HEK293 (cell line): ENCODE data around the gene DCP1B.
A peak's percentile ranks its signal among the peaks of the same experiment; 100 is the strongest.

Source experiments
- CTCF ChIA-PET: fragments of 350-600 bp; formaldehyde crosslinking; extraction: SDS; loops from one replicate; lab custom pipeline; 2021; ENCODE audit warnings: antibody characterized with exemption; lab: Yijun Ruan, JAX
- POLR2A ChIA-PET: fragments of 300-600 bp; formaldehyde crosslinking; extraction: SDS; loops from one replicate; lab custom pipeline; 2020; ENCODE audit warnings: antibody characterized with exemption, inconsistent platforms; lab: Yijun Ruan, JAX
- H3K27ac ChIP-seq: fragments of 200-500 bp; sonication (Bioruptor generic); 2 replicates; pipeline ENCODE4 v1.5.1; 2014; ENCODE audit warnings: low read depth, low read length, control low read depth, inconsistent platforms; ENCODE audit errors: extremely low read depth
- H3K36me3 ChIP-seq, 2 experiments: fragments of 200-500 bp in 1 of 2; sonication (Bioruptor generic) in 1 of 2; 1 replicate in 1 of 2; 2 replicates in 1 of 2; pipeline ENCODE4 v1.5.1; 2014 to 2017; ENCODE audit warnings: inconsistent platforms in 2 of 2, low read length in 2 of 2; ENCODE audit not compliant: control insufficient read depth in 2 of 2, insufficient read depth in 1 of 2
- H3K4me1 ChIP-seq: fragments of 200-500 bp; sonication (Bioruptor generic); 2 replicates; pipeline ENCODE4 v1.5.1; 2014; ENCODE audit warnings: mild to moderate bottlenecking, low read length, inconsistent platforms; ENCODE audit not compliant: control insufficient read depth, insufficient read depth
- H3K4me3 ChIP-seq: 2 replicates; pipeline ENCODE4 v1.5.1; 2011; ENCODE audit warnings: low read depth, mild to moderate bottlenecking, control low read depth, low read length, moderate library complexity
- H3K9me3 ChIP-seq: fragments of 200-500 bp; sonication (Bioruptor generic); 2 replicates; pipeline ENCODE4 v1.5.1; 2014; ENCODE audit warnings: low read depth, low read length, inconsistent platforms; ENCODE audit not compliant: control insufficient read depth, insufficient read depth
- FEZF1 ChIP-seq: fragments of 450-650 bp; formaldehyde crosslinking; IDR thresholded peaks from 2 replicates; pipeline ENCODE4 v1.5.1; 2016; ENCODE audit warnings: missing biosample characterization, missing genetic modification characterization
- GFI1B ChIP-seq: fragments of 450-650 bp; formaldehyde crosslinking; IDR thresholded peaks from 2 replicates; pipeline ENCODE4 v1.5.1; 2016; ENCODE audit warnings: missing biosample characterization, missing genetic modification characterization
- KLF8 ChIP-seq: fragments of 450-650 bp; formaldehyde crosslinking; IDR thresholded peaks from 2 replicates; pipeline ENCODE4 v1.5.1; 2016; ENCODE audit warnings: missing biosample characterization, missing genetic modification characterization
- MYNN ChIP-seq: fragments of 450-650 bp; formaldehyde crosslinking; IDR thresholded peaks from 2 replicates; pipeline ENCODE4 v1.5.1; 2016; ENCODE audit warnings: missing biosample characterization, missing genetic modification characterization, borderline replicate concordance
- PRDM1 ChIP-seq: fragments of 450-650 bp; formaldehyde crosslinking; IDR thresholded peaks from 2 replicates; pipeline ENCODE4; 2016; ENCODE audit warnings: missing biosample characterization, missing genetic modification characterization
- PRDM6 ChIP-seq: fragments of 450-650 bp; formaldehyde crosslinking; IDR thresholded peaks from 2 replicates; pipeline ENCODE4 v1.5.1; 2017; ENCODE audit warnings: missing biosample characterization, missing genetic modification characterization
- SETDB1 ChIP-seq: IDR thresholded peaks from one replicate; pipeline ENCODE4 v1.6.1; 2017; ENCODE audit warnings: mild to moderate bottlenecking, low read length, moderate library complexity, mixed read lengths; ENCODE audit not compliant: insufficient read length
- SP2 ChIP-seq: fragments of 450-650 bp; formaldehyde crosslinking; IDR thresholded peaks from 2 replicates; pipeline ENCODE4 v1.5.1; 2016; ENCODE audit warnings: missing biosample characterization, missing genetic modification characterization
- TRIM28 ChIP-seq: IDR thresholded peaks from 2 replicates; pipeline ENCODE4 v1.6.1; 2011; ENCODE audit warnings: low read length, control low read depth, borderline replicate concordance
- ZBTB21 ChIP-seq: fragments of 450-650 bp; formaldehyde crosslinking; IDR thresholded peaks from 2 replicates; pipeline ENCODE4 v1.5.1; 2017; ENCODE audit warnings: missing biosample characterization, missing genetic modification characterization
- ZBTB7A ChIP-seq: fragments of 450-650 bp; formaldehyde crosslinking; IDR thresholded peaks from 2 replicates; pipeline ENCODE4 v1.5.1; 2016; ENCODE audit warnings: low read depth, missing biosample characterization, missing genetic modification characterization
- ZIC2 ChIP-seq: fragments of 450-650 bp; formaldehyde crosslinking; IDR thresholded peaks from 2 replicates; pipeline ENCODE4 v1.5.1; 2016; ENCODE audit warnings: missing biosample characterization, missing genetic modification characterization
- ZNF155 ChIP-seq: fragments of 450-650 bp; formaldehyde crosslinking; IDR thresholded peaks from 2 replicates; pipeline ENCODE4 v1.5.1; 2016; ENCODE audit warnings: missing biosample characterization, missing genetic modification characterization
- ZNF24 ChIP-seq: fragments of 450-650 bp; formaldehyde crosslinking; IDR thresholded peaks from 2 replicates; pipeline ENCODE4 v1.5.1; 2016; ENCODE audit warnings: missing biosample characterization, missing genetic modification characterization
- ZNF311 ChIP-seq: fragments of 450-650 bp; formaldehyde crosslinking; IDR thresholded peaks from 2 replicates; pipeline ENCODE4 v1.5.1; 2017; ENCODE audit warnings: missing biosample characterization, missing genetic modification characterization, borderline replicate concordance
- ZNF324 ChIP-seq: fragments of 450-650 bp; formaldehyde crosslinking; IDR thresholded peaks from 2 replicates; pipeline ENCODE4 v1.5.1; 2016; ENCODE audit warnings: missing biosample characterization, missing genetic modification characterization
- ZNF341 ChIP-seq: fragments of 450-650 bp; formaldehyde crosslinking; IDR thresholded peaks from 2 replicates; pipeline ENCODE4; 2016; ENCODE audit warnings: low read depth, missing biosample characterization, missing genetic modification characterization
- ZNF398 ChIP-seq: fragments of 450-650 bp; formaldehyde crosslinking; IDR thresholded peaks from 2 replicates; pipeline ENCODE4 v1.5.1; 2017; ENCODE audit warnings: missing biosample characterization, missing genetic modification characterization
- ZNF423 ChIP-seq: fragments of 450-650 bp; formaldehyde crosslinking; IDR thresholded peaks from 2 replicates; pipeline ENCODE4 v1.5.1; 2016; ENCODE audit warnings: missing biosample characterization, missing genetic modification characterization
- ZNF426 ChIP-seq: fragments of 450-650 bp; formaldehyde crosslinking; IDR thresholded peaks from 2 replicates; pipeline ENCODE4 v1.5.1; 2017; ENCODE audit warnings: missing biosample characterization, missing genetic modification characterization, mild to moderate bottlenecking, inconsistent platforms, moderate library complexity
- ZNF629 ChIP-seq: fragments of 450-650 bp; formaldehyde crosslinking; IDR thresholded peaks from 2 replicates; pipeline ENCODE4 v1.5.1; 2017; ENCODE audit warnings: missing biosample characterization, missing genetic modification characterization
- ZSCAN30 ChIP-seq: fragments of 450-650 bp; IDR thresholded peaks from 2 replicates; pipeline ENCODE4 v1.5.1; 2018; ENCODE audit warnings: missing biosample characterization, mild to moderate bottlenecking, missing genetic modification characterization, moderate library complexity
- TF ChIP-seq, protein P1 (sequence below): fragments of 450-650 bp; formaldehyde crosslinking; IDR thresholded peaks from 2 replicates; pipeline ENCODE4 v1.5.1; 2016; ENCODE audit warnings: missing biosample characterization, missing genetic modification characterization
- TF ChIP-seq, protein P2 (sequence below): fragments of 450-650 bp; IDR thresholded peaks from 2 replicates; pipeline ENCODE4 v1.5.1; 2018; ENCODE audit warnings: missing biosample characterization, missing genetic modification characterization

Gene DCP1B

GRCh38 chr12:2013086-2013485 is 8.8 kb upstream of the DCP1B start (continued):
- TF ChIP-seq, protein P1, sequence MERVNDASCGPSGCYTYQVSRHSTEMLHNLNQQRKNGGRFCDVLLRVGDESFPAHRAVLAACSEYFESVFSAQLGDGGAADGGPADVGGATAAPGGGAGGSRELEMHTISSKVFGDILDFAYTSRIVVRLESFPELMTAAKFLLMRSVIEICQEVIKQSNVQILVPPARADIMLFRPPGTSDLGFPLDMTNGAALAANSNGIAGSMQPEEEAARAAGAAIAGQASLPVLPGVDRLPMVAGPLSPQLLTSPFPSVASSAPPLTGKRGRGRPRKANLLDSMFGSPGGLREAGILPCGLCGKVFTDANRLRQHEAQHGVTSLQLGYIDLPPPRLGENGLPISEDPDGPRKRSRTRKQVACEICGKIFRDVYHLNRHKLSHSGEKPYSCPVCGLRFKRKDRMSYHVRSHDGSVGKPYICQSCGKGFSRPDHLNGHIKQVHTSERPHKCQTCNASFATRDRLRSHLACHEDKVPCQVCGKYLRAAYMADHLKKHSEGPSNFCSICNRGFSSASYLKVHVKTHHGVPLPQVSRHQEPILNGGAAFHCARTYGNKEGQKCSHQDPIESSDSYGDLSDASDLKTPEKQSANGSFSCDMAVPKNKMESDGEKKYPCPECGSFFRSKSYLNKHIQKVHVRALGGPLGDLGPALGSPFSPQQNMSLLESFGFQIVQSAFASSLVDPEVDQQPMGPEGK (tag by site-specific recombination), result no peak
- TF ChIP-seq ZNF341 (no peak), SETDB1 (no peak), MYNN (tag by site-specific recombination) (no peak), ZNF423 (tag by site-specific recombination) (no peak), ZNF155 (tag by site-specific recombination) (no peak), SP2 (tag by site-specific recombination) (no peak), ZNF426 (tag by site-specific recombination) (no peak), GFI1B (tag by site-specific recombination) (no peak), KLF8 (tag by site-specific recombination) (no peak)
- TF ChIP-seq, protein P2, sequence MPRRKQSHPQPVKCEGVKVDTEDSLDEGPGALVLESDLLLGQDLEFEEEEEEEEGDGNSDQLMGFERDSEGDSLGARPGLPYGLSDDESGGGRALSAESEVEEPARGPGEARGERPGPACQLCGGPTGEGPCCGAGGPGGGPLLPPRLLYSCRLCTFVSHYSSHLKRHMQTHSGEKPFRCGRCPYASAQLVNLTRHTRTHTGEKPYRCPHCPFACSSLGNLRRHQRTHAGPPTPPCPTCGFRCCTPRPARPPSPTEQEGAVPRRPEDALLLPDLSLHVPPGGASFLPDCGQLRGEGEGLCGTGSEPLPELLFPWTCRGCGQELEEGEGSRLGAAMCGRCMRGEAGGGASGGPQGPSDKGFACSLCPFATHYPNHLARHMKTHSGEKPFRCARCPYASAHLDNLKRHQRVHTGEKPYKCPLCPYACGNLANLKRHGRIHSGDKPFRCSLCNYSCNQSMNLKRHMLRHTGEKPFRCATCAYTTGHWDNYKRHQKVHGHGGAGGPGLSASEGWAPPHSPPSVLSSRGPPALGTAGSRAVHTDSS (tag by site-specific recombination), result no peak

GRCh38 chr12:2011643-2012607 is 7.7 kb upstream of the DCP1B start:
- TF ChIP-seq ZBTB7A (tag by site-specific recombination) (no peak), ZNF426 (tag by site-specific recombination) (no peak)
- TF ChIP-seq, all 188 proteins: peak for 0
- Histone ChIP-seq H3K27ac (no peak overlapping the region), H3K36me3 (no peaks in the 10 kb centered on the region), H3K9me3 (no peaks in the 10 kb centered on the region), H3K4me3 (no peak overlapping the region), H3K4me1 (peaks cover 2% of the 10 kb centered on the region; the same call in 1 of the 2 replicates)
- ChIA-PET POLR2A (no interaction called here), CTCF (interaction anchor here (1.2 to 2.9 kb wide), 3 partner anchors 10 to 23 kb away, joined by 3 to 12 read pairs (median 4); no protein-coding TSS in a partner anchor)

DNA sequence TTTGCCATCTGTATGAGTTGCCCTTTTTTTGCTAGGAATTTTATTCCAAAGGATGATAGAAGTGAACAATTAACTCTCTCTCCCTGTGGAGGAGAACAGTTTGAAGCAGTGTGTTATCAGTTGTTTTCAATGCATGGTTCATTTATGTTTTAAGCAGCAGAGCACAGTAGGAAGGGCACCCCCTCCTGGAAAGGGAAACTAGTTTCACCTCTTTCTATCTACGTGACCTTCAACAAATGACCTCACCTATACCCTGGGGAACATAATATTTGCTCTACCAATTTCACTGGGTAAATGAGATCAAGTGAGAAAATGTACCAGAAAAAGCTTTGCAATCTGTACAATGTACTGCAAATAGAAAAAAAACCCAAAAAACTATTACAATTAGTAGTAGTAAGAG is 5.4 kb upstream of the DCP1B start:
- H3K27ac ChIP-seq, result no peak overlapping the region
- H3K9me3 ChIP-seq, result no peaks in the 10 kb centered on the region
- CTCF ChIA-PET, result interaction anchor here (0.5 to 2.9 kb wide), 4 partner anchors 13 to 351 kb away, joined by 3 to 12 read pairs (median 4); no protein-coding TSS in a partner anchor
- peaks cover 2% of the 10 kb centered on the region; the same call in 1 of the 2 replicates for H3K4me1 ChIP-seq
- no peaks in the 10 kb centered on the region for H3K36me3 ChIP-seq
- no peak overlapping the region for H3K4me3 ChIP-seq
- POLR2A ChIA-PET, result no interaction called here
- TF ChIP-seq FEZF1 (tag by site-specific recombination), result peak; percentile 45; the same call in 1 of the 2 replicates
- no peak for TF ChIP-seq ZNF311 (tag by site-specific recombination)
- 0 out of 2 replicates have a peak, but pooled peaks have one; percentile 24 for TF ChIP-seq ZBTB21 (tag by site-specific recombination)
- peak; percentile 37; the same call in 1 of the 2 replicates for TF ChIP-seq ZSCAN30 (tag by site-specific recombination)
- peak; percentile 73 for TF ChIP-seq ZNF629
- TF ChIP-seq PRDM6 (tag by site-specific recombination), result peak; percentile 87
- peak; percentile 95 for TF ChIP-seq ZIC2
- TF ChIP-seq ZNF398 (tag by site-specific recombination), result no peak
- peak; percentile 51 for TF ChIP-seq PRDM1
- 0 out of 2 replicates have a peak, but pooled peaks have one; percentile 29 for TF ChIP-seq TRIM28
- TF ChIP-seq ZNF24 (tag by site-specific recombination), result peak; percentile 60; the same call in 1 of the 2 replicates
- no peak for TF ChIP-seq ZNF324 (tag by site-specific recombination)
